K562 (cell line): Measurements from ENCODE around the gene EML1.

Source experiments
- CTCF ChIP-seq, 3 experiments: IDR thresholded peaks in 2 of 3; conservative IDR thresholded peaks in 1 of 3; 2 replicates each; pipeline ENCODE4 v1.5.1; 2011 to 2012; ENCODE audit warnings: low read length in 3 of 3, mild to moderate bottlenecking in 3 of 3, control low read depth in 2 of 3, improper control_type of control experiment in 1 of 3, inconsistent platforms in 1 of 3, low read depth in 1 of 3, mixed read lengths in 1 of 3, moderate library complexity in 1 of 3; ENCODE audit not compliant: insufficient read depth in 2 of 3
- EZH2 ChIP-seq: IDR thresholded peaks from 2 replicates; pipeline ENCODE4 v1.6.1; 2012; ENCODE audit warnings: low read depth, mild to moderate bottlenecking, inconsistent platforms, low read length, borderline replicate concordance
- MXI1 ChIP-seq: IDR thresholded peaks from 2 replicates; pipeline ENCODE4 v1.6.1; 2011; ENCODE audit warnings: low read depth, mild to moderate bottlenecking, improper control_type of control experiment, low read length
- RCOR1 ChIP-seq, 2 experiments: IDR thresholded peaks; 2 replicates each; pipeline ENCODE4 v1.6.1; 2012; ENCODE audit warnings: low read depth in 2 of 2, low read length in 2 of 2, borderline replicate concordance in 1 of 2, improper control_type of control experiment in 1 of 2
- ZNF311 ChIP-seq: fragments of 250-450 bp; sonication (Bioruptor Pico); IDR thresholded peaks from 2 replicates; pipeline ENCODE4 v1.4.0; 2020; ENCODE audit warnings: mild to moderate bottlenecking, moderate library complexity

GRCh38 chr14:99888149-99888548, 94.9 kb downstream of the EML1 start:
- TF ChIP-seq ZNF311 (no peak), MXI1 (no peak), RCOR1 (IDR thresholded peaks at IDR 0.05; ENCODE audit: borderline replicate concordance in 1 of 2, low read depth in 2 of 2, low read length in 2 of 2) (no peak), EZH2 (no peak), CTCF (IDR thresholded peaks at IDR 0.05 in 2 of 3, conservative IDR thresholded peaks at IDR 0.05 in 1 of 3; ENCODE audit: insufficient read depth in 2 of 3, low read depth in 1 of 3, low read length in 3 of 3) (no peak)
